GM19328 (cell line): ENCODE data around the gene CYREN.
"Not testable (repeated sequence)": the region's sequence is repeated elsewhere in the genome, so short reads cannot be mapped to it uniquely, and the experiment has no call there.

Experiments
- ATAC-seq: cut with Tn5 transposase; IDR thresholded peaks from one replicate; pipeline ENCODE4 v1.9.1; 2021; ENCODE audit warnings: mild to moderate bottlenecking, moderate library complexity; ENCODE audit not compliant: unreplicated experiment

CYREN gene

DNA sequence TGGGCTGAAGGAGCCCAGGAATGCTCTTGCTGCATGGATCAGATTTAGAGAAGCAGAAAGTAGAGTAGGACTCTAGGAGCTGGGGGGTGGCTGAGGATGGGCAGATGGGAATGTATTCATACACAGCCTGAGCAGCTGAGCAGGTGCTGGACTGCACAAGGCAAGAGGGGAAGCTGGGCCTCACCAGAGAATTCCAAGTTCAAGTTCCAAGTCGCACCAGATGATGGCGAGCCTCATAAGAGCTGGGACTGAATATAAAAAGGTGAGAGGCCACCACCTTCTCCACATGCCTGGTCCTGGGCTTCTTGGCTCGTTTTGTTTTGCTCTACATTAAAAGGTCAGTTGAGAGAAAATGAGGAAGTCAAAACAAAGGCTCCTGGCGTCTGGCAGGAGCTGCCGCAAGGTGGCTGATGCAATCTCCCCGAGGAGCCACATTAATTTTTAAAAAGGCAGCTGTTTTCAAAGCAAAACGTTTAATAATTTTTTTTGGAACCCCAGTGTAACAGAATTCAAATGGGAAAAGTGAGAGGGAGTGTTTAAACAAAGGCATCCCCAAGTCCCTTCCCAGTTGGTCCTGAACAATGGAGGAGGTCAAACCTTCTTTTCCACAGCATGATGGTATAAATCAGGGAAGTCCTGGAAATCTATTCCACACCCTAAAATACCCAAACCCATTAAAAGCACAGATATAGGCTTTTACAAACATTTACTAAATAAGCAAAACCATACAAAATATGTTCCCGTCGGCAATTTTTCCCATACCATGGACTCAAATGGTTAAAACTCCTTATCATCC, 9.5 kb downstream of the CYREN start:
- no peak for ATAC-seq

DNA sequence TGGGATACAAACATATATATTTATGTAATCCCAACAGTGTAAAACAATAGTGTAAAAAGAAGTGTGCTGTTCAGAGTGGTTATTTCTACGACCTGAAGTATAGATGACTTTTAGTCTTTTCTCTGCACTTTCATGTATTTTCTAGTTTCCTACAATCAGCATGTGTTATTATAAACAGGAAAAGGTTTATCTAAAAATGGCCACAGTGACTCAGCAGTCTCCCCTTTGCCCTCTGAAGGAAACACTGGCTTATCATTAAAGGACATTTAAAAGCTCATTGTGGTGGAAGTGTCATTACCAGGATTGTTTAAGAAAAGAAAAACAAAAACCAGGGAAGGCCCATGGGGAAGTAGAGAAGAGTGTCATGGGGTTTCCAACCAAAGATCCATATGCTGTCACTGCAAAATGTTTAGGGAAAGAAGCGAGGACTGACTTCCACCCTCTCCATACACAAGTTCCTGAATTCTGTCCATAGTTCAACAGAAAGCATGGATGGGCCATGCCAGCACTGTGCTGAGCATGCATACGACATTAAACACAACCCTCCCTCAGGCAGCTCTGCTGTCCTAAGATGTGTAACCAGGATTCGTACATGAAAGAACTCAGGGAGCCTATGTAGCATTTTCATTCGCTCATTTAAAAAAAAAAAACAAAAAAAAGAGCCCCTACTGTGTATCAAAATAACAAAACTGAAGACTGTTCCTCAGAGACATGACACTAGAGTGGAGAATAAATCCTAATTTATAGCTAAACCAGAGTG, 10.2 kb downstream of the CYREN start:
- ATAC-seq: no peak

DNA sequence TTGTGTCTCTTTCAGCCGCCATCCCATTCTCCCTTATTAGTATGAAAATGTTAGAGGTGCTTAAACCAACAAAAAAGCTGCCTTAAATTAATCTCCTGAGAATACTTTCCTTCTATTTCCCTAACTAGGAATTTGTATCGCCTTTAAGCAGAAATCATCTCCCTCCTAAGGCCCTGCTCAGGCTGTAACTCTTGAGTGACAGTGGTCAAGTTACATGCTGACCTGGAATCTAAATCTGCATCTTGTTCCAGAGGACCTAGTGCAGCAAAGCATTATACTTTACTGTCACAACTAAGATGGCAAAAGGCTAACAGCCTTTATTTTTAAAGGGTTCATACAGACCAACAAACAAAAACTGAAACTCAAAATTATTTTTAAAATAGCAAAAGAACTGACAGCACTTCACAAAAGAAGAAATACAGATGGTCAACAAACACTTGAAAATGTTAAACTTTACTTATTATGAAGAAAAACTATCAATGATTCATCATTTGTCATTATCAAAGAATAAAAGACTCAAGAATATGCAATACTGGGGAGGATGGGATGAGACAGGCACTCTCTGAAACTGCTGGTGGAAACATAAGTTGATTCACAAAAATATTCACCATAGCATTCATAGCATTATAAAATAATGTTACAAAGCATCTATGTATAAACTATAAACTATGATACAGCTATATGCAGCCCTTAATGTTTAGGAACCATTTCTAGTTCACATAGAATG, 11.0 kb downstream of the CYREN start:
- no peak for ATAC-seq

DNA sequence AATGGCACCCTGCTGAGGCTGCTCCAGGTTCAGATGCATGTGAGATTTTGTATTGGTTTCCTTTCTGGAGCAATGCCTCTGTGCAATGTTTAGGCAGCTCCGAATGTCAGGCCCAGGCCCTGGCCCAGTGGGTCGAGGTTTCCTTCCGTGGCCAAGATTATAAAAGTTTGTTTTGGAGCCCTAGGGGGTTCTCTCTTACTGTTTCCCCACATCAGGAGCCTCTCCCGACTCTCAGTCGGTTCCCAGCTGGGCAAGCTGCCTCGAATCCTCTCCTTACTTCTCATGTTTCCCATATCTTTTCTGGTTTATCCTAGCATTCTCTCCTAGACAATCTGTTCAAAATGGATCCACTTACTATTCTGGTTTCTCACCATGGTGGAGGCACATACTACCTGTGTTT, 11.6 kb downstream of the CYREN start:
- no peak for ATAC-seq

DNA sequence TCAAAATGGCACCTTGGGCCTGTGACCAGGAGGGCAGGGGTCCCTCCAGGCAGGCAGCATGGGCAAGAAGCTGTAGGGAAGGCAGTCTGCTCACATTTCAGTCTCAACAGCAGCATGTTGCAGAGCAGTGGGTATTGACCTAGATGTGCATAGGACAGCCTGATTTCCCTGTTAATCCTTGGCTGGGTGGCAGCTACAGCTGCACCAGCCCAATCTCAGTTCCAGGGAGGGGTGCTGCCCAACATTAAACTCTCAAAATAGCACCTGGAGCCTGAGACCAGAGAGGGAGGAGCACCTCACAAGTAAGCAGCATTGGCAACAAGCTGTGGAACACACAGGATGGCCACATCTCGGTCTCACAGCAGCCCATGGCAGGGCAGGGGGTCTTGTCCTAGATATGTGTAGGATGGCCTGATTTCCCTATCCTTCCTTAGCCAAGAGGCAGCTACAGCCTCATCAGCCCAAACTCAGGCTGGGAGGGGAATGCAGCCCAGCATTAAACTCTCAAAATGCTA, 12.3 kb downstream of the CYREN start:
- ATAC-seq: no peak

DNA sequence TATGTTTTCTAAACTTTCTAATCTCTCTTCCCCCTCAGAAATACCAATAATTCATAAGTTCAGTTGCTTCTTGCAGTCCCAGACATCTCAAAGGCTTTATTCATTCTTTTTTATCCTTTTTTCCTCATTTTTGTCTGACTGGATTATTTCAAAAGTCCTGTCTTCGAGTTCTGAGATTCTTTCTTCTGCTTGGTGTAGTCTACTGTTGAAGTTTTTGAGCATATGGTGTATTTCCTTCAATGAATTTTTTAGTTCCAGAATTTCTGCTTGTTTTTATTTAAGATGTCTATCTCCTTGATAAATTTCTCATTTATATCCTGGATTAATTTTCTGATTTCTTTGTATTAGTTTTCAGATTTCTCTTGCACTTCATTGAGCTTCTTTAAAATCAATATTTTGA, 14.2 kb downstream of the CYREN start:
- no peak for ATAC-seq

DNA sequence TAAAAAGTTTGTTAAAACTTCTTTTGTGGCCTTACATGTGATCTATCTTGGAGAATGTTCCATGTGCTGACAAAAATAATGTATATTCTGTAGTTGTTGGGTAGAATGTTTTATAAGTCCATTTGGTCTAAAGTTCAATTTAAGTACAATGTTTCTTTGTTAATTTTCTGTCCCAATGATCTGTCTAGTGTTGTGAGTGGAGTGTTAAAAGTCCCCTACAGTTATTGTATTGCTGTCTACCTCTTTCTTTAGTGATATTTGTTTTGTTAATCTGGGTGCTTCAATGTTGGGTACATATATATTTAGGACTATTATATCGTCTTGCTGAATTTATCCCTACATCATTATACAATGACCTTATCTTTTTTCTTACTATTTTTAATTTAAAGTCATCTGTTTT, 15.8 kb downstream of the CYREN start:
- no peak for ATAC-seq

DNA sequence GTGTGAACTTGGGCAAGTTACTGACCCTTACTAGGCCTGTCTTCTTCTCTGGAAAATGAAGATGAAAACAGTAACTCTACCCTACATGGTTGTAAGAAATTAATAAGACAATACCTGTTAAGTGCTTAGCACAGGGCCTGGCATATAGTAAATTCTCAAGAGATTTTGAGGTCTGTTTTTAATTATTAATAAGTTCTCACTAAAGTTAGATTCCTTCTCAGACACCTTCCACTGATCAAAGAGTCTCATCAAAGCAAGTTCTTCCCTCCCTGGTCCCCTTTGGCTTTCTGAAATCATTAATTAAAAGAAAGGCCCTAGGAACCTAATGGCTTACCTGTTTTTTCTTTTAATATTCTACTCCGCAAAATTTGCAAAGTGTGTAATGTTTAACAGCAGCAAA, 18.1 kb downstream of the CYREN start:
- no peak for ATAC-seq

DNA sequence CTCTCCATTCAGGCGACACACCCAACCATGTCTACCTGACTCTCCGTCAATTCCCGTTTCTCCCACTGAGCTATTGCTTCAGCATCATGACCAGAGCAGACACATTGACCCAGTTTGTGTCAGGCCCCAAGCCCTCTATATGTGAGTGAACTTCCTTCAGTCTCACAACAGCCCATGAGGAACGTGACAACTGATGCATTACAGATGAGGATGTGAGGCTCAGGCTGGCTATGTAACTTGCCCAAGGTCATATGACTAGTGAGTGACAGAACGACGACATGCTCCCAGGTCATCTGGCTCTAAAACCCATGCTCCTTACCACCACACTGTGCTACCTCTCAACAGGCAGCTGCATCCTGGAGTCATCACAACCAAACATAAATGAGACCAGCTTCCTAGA, 19.0 kb downstream of the CYREN start:
- ATAC-seq: no peak

DNA sequence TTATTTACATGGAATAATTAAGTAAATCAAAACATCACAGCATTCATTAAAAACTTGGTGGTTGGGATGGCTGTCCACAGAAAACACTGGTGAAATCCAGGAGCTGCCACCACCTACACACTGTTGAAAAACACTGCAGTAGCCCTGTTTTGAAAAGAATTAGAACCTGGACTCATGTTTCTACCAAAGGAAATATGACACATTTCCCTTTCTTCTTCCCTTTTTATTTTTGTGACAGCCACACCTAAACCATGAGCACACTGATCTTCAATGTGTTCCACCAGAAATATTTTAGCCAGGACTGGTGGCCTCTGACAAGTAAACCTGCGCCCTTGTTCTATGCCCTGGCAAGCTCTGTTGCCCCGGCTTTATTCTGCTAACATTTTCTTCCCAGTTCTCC, 19.4 kb downstream of the CYREN start:
- ATAC-seq: no peak

DNA sequence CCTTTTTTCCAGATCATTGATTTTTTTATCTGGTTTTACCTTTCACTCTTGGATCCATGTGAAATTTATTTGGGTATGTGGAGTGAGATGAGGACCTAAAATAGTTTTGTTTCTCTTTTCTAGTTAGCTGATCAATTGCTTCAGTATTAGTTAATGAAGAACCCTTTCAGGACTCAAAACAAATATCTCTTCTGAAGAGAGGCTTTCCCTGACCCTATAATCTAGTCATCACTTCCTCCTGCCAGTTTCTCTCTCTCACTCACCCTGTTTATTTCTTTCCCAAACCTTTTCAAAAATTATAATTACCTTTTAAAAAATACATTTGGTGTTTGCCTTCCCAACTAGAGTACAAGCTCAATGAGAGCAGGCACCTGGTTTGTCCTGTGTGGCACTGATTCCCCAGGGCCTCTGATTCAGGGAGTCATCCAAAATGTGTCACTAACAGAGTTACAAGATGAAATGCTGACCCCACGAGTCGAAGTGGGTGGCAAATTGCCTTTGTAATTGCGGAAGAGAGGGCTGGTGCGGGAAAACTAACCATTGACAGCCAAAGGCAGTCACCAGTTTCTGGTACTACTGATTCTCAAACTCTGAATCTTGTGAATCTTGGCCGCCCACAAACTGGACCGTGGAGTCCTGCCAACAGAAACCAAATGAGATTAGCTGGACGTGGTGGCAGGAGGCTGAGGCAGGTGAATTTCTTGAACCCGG, 20.3 kb downstream of the CYREN start:
- no peak for ATAC-seq

DNA sequence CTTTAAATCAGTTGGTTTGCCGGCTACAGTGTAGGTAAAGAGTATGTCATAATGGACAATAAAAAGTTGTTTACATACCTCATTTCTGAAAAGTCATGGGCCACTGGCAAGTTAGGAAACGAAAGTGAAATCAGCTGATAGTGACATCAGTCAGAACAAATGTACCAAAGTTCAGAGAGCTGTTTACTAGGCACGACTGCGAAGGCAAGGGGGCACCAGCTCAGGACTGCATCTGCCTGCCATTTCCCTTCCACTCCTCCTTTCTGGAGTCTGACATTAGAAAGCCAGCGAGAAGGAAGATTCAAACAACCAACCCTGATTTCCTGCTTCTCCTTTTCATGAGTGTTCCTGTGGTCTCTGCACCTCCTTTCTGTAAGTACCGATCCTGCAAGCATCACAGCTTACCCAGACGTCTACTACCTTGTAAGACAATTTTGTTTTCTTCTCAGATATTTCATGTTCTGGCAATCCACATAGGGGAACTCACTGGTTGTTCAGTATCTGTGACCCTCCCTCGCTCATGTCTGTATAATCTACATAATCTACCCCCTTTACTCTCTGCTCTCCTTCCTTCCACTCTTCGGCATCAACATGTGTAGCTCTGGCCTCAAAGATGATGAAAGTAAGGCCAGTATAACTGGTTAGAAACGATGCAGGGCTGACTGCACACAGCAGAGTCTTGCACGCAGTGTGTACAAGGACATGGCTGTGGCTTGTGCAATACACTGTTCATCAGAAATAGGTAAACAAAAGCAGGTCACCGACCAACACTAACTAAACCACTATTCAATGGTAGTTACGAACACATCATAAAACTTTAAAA, 22.4 kb downstream of the CYREN start, which contains the start of gene TMEM140:
Gene TMEM140 (plus strand): TSS at position 174 of the 823 bp plus-strand sequence. CDS start 16,370 bp downstream, outside the sequence.
- ATAC-seq: peak; percentile 52

DNA sequence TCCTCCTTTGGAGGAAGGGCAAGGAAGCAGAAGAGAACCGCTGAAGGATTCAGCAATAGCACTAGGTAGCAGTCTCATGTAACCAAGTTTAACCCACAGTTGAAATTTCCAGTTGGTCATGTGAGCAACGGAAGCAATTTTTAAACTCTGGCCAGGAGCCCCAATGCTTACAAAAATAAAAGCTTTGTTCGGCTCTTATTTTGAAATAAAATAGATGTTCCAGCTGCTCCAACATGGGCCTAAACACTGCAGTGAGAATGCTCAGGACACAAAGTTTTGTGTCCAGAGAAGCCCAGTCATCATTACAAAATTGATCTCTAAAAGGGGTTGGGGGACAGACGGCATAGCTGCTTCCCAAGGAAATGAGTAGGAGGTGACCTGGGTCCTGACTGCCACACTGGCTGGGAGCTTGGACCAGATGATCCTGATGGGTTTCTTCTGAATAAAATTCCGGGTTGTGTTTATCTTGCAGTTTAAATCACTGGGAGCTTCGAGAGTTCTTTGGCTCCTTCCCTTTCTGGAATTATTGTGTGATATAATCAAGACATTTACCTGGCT, 23.1 kb downstream of the CYREN start:
- ATAC-seq: no peak

DNA sequence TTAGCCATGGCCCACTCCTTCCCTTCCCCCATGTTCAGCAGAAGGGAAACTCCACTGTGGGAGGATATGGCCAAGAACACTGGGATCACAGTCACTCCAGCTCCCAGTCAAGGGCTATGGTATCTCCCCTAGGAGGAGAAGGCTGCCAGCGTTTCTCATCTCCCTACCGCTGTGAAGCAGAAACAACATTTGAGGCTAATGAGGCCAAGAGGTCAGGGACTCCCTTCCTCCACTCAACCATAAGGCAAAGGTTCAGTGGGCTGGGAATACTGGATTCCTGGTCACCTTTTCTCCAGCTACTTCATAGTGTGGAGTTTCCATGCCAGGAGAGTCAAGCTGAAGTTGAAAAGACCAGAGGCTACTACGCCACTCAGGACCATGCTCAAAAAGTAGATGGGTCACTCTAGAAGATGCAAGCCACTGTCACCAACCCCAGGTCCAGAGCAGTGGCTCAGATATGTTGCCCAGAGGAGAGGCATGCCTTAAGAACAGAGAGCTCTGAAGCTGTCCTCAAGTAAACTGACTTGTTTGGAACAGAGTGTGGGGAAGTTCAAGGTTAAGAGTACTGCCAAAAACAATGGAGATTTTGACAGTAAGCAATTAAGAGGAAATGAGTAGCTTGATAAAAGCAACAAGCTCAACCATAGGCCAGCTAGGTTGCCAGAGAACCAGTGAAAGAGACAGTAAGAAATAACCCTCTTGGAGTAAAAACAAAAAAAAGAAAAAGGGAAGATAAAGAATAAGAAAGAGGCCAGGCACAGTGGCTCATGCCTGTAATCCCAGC, 26.4 kb downstream of the CYREN start:
- no peak for ATAC-seq

DNA sequence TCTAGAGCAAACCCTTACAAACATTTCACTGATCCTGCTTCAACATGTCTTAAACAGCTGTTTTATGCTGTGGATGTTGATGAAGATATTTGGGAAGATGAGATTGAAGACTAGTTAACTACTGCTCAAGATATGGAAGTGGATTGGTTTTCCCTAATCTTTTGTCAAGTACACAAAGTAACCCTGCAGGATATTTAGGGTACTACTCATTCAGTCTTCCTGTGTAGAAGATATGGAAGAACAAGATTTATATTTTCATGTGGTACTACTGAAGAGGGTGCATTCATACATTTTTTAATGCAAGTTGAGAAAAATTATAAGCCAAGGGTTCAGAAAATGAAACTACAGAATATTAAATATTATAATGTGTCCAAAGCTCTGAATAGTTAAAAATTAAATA, 40.9 kb downstream of the CYREN start:
- ATAC-seq: no peak

DNA sequence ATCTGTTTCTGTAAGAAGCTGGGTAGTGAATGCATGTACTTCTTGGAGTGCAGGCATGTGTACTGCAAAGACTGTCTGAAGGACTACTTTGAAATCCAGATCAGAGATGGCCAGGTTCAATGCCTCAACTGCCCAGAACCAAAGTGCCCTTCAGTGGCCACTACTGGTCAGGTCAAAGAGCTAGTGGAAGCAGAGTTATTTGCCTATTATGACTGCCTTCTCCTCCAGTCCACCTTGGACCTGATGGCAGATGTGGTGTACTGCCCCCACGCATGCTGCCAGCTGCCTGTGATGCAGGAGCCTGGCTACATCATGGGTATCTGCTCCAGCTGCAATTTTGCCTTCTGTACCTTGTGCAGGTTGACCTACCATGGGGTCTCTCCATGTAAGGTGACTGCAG, 41.6 kb downstream of the CYREN start:
- no peak for ATAC-seq

DNA sequence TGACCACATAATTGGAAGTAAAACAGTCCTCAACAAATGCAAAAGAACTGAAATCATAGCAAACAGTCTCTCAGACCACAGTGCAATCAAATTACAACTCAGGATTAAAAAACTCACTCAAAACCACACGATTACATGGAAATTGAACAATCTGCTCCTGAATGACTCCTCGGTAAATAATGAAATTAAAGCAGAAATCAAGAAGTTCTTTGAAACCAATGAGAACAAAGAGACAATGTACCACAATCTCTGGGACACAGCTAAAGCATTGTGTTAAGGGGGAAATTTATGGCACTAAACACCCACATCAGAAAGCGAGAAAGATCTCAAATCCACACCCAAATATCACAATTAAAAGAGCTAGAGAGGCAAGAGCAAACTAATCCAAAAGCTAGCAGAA, 45.9 kb downstream of the CYREN start:
- not testable (repeated sequence) for ATAC-seq

DNA sequence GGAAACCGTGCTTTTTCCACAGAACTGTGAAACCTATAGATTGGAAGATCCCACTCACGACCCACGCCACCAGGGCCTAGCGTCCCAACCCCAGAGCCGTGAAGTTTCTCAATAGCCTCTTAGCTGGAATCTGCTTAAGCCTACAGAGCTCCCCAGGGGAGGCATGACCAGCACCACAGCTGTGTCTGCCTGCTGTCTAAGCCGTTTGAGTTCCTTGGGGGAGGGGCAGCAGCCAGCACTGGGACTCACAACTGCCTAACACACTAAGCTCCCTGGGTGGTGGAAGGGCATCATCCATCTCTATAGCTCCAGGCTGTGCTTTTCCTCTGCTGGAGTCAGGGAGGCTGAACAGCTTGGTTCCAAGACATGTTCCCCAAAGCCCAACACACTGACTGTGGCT, 48.6 kb downstream of the CYREN start:
- no peak for ATAC-seq

DNA sequence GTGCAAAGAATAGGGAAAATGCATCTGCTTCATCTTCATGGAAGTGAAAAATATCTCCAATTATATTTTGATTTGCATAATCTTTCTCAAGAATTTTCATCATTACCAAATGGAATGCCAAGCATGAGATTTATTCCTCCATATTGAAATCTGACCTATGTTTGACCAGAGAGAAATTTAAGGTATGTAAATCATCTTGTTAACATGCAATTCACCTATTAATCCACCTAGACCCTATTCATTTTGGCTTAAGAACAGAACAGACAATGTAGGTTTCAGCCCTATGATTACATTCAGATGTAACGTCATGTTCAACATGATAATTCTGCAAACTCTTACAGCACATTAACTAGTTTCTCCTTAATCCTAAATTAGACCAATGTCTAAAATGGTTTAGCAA, 53.4 kb downstream of the CYREN start:
- ATAC-seq: no peak
